HG03045 (cell line): Measurements from ENCODE around the gene ORAI3.

Experiments used
- ATAC-seq: cut with Tn5 transposase; IDR thresholded peaks from one replicate; pipeline ENCODE4 v1.9.1; 2021; ENCODE audit warnings: mild to moderate bottlenecking, moderate library complexity; ENCODE audit not compliant: unreplicated experiment

ORAI3 gene

GRCh38 chr16:30987581-30988190 is 38.8 kb downstream of the ORAI3 start:
- no peak for ATAC-seq

- ATAC-seq, result no peak
Observed at GRCh38 chr16:30989469-30990047, 40.7 kb downstream of the ORAI3 start.

DNA sequence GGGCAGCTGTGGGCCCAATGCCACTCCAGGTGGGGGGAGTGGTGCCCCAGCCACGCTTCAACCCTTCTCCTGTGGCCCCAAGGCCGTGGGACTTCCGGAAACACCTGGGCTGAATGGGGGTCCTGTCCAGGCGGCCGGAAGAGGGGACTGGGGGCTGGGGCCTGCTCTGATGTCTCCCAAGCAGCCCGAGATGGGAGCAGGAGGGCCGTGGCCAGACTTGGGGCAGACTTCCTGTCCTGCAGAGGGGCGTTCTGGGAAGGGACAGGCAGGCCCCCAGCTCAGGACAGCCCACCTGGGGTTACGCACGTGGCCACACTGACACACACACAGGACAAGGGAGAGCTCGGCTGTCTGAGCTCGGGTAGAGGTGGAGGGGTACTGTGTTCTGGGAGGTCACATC is 41.2 kb downstream of the ORAI3 start:
- ATAC-seq, result no peak

DNA sequence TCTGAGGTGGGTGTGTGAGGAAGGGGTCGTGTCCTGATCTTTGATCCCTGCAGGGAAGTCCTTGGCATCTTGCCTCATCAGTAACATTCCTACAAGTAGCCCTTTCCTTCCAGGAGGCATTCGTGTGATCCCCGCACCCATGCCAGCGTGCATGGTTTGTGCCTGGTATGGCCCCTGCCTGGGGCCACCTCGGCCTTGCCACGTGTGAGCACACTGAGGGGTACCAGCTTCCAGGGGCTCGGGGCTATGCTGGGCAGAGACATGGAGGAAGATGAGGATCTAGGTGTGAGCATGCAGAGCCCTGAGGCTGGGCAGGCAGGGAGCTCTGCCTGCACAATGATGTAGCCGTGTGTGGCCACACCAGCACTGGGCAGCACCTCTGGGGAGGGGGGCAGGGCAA is 42.2 kb downstream of the ORAI3 start:
- ATAC-seq, result no peak

DNA sequence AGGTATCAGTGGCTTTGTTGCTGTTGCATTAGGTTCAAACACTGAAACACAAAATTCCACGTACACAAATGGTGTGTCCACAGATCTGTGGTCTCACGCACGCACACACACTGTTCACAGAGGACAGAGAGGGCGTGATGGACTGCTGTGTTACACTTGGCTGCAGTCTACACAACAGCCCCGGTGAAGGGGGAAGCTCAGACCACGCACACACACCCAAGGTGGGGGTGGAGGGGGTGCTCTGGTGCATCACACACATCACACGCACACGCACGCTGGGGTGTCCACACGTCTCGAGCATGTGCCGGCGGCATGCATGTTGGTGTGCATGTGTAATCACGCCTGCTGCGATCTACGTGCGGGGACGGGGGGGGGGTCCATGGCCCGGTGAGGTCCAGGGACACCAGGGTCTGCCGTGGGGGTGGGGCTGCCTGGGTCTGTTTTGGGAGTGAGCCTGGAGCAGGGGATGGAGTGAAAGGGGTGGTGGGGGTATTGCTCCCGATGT is 43.5 kb downstream of the ORAI3 start:
- no peak for ATAC-seq

DNA sequence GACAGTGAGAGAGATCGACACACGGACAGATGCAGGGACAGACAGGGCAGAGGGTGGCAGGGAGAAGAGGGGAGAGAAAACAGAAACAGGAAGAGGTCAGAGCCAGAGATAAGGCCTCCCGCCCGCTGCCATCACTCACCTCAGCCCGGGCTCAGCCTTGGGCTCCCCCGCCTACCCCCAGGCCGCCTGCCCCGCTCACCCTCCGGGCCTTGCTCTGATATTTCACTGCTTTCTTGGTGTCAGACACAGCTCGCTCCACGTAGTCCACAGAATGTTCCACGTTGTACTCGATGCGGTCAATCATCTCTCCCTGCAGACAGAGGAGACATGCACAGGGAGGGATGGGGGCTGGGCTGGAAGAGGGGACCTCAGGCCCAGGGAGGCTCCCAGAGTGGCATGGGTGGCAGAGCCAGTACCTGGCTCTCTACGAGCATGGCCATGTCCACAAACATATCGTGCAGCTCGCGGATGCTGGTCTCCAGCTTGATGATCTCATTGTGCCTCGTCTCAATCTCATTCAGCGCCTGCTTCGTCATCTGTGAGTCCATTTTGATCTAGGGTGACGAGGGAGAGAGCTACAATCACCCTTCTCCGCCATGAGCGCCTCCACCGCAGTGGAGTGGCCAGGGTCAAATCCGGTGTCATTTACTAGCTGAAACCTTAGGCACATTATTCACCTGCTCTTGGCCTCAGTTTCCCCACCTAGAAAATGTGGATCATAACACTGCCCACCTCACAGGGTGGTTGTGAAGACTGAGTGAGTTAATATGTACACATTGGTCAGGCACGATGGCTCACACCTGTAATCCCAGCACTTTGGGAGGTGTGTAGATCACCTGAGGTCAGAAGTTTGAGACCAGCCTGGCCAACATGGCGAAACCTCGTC is 44.3 kb downstream of the ORAI3 start:
- ATAC-seq, result no peak

DNA sequence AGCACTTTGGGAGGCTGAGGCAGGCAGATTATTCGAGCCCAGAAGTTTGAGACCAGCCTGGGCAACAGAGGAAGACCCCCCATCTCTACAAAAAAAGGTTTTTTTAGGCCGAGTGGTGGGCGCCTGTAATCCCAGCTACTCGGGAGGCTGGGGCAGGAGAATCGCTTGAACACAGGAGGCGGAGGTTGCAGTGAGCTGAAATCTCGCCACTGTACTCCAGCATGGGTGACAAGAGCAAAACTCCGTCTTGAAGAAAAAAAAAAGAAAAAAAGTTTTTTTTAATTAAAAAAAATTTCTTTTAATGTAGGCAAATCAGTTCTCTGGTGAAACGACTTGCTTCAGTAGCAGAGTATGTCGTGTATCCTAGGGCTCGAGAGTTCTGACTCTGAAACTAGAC is 47.1 kb downstream of the ORAI3 start:
- ATAC-seq, result no peak

- no peak for ATAC-seq
Observed at GRCh38 chr16:30996324-30996984, 47.6 kb downstream of the ORAI3 start.

- peak; percentile 68 for ATAC-seq
Observed at GRCh38 chr16:30996985-30997724, 48.3 kb downstream of the ORAI3 start.

DNA sequence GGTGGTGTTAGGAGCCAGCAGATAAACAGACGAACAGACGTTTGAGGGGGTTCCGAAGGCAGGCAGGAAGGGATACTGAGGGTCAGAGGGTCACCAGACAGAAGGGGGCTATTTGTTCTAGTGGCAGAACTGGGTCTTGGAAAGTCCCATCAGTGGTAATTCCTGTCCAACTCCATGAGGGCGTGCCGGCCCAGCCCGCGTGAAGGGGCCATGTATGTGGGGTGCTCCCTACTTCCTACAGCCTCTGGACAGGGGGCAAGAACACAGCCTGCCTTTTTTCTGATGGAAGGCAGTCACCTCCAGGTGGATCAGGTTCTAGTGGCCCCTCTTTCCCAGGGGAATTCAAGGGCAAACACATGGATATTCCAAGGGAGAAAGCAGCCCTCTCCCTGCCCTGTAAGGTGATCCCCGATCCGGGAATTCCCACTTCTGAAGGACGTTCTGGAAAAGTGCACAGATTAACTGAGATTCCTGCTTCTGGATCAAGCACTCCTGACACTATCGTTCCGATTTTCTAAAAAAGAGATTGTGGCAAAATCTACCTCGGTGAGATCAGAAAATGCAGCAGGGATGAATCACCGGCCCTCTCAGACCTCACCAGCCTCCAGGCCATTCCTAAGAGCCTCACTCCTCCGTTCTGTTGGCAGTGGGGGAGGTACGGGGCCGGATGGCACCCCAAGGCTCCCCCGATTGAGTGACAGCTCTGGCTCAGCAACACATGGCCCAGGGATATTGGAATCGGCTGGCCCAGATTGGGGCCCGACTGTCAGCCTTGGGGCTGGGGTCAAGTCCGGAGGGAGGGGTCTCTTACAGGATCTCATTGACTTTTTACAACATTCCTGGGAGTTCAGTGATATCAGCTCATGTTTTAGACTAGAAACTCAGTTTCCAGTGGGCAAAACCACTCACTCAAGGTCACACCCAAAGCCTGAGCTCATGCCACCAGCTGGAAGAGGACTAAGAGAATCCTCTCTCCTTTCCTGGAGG is 49.1 kb downstream of the ORAI3 start:
- ATAC-seq, result no peak

- no peak for ATAC-seq
Observed at GRCh38 chr16:30998852-30999761, 50.2 kb downstream of the ORAI3 start.

GRCh38 chr16:31000671-31001382 is 52.0 kb downstream of the ORAI3 start:
- no peak for ATAC-seq

- no peak for ATAC-seq
Observed at GRCh38 chr16:31001507-31002249, 52.8 kb downstream of the ORAI3 start.

GRCh38 chr16:31002250-31002700 is 53.4 kb downstream of the ORAI3 start:
- no peak for ATAC-seq

DNA sequence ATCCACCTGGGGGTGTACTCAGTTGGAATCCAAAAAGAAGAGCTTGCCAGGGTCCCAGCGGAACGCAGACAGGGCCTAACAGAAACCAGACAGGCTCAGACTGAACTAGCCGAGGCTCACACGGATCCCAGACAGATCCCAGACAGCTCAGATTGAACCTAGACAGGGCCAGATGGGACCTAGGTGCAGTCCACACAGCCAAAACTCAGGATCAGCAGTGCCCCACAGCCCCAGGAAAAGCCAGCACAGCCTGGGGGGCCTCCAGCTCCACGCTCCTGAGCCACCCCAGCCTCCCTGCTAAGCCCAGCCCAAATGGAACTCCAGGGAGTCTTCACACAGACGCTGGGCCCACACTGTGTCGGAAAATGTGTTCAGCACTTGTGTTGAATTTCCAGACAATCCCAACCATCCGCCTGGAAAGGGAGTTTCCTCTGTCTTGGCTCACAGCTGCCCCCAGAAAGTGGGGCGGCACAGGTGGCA is 54.0 kb downstream of the ORAI3 start:
- ATAC-seq, result no peak

DNA sequence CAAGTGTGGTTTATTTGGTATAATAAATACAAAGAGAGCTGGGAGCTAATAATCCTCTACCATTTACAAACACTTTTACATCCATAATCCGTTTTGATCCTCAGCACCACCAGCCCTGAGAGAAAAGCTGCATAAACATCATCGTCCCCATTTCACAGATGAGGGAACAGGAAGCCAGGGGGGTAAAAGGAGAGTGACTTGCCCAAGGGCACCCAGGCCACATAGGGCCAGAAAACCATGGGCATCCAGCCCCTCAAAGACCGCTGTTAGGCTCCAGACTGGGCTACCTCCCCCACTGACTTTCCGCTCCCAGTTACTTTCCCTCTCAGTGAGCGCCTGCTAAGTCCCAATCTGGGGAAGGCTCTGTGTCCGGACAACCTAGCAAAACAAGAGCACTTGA is 54.9 kb downstream of the ORAI3 start:
- no peak for ATAC-seq
